VCaP (cell line): Measurements from ENCODE around the gene SLN.

Source experiments
- H3K27ac ChIP-seq: fragments of 450-650 bp; 2 replicates; pipeline ENCODE4 v1.5.1; 2017
- CTCF ChIP-seq: fragments of 450-650 bp; conservative IDR thresholded peaks from 2 replicates; pipeline ENCODE4 v1.5.1; 2017; ENCODE audit warnings: mild to moderate bottlenecking, moderate library complexity

SLN gene

GRCh38 chr11:107719073-107719472, 7.2 kb upstream of the SLN start:
- H3K27ac ChIP-seq, result no peak overlapping the region
- TF ChIP-seq CTCF, result no peak

DNA sequence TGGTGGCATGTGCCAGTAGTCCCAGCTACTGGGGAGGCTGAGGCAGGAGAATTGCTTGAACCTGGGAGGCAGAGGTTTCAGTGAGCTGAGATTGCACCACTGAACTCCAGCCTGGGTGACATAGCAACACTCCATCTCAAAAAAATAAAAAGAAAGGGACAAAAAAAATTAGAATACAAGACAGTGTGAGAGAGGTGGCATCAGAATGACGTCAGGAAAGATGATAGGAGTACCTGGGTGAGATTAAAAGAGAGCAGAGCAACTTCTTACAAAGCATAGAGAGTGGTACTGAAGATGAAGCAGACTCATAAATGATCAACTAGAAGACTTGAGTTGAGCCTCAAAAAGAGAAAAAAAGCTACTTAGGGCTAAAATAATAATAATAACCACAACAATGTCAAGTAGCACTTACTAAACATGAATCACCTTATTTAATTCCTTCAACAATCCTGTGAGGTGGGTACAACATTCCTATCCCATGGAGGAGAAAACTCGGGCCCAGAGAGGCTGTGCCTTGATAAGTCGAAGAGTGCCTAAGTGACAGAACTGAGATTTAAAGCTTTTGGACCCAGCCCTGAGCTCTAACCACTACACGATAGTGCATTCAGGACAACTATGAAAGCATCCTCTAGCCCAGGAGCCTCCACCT, 5.2 kb upstream of the SLN start:
- no peak for TF ChIP-seq CTCF
- H3K27ac ChIP-seq, result no peak overlapping the region

- no peak for TF ChIP-seq CTCF
- no peak overlapping the region for H3K27ac ChIP-seq
Observed at GRCh38 chr11:107713009-107713408, 1.2 kb upstream of the SLN start.

- TF ChIP-seq CTCF, result no peak
- H3K27ac ChIP-seq, result no peak overlapping the region
Observed at GRCh38 chr11:107710301-107710700, 1.6 kb downstream of the SLN start.

DNA sequence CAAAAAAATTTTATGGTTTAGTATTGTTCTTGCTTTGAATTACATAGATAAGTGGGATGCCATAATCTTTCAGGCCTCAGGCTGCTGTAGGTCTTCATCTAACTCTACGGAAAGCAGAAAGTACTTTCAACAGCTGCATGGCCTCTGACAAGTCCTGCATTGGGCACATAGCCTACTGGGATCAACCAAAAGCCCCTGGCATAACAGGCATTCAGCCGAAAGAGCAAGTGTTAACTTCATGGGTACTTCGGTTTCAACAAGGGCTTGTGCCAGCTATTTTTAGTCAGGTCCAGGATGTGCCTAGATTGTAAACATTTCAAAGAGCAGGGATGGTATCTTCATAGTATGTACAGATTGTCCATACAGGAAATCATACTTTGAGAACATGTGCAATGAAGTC, 3.1 kb downstream of the SLN start:
- no peak for TF ChIP-seq CTCF

GRCh38 chr11:107707807-107708206, 4.0 kb downstream of the SLN start:
- no peak for TF ChIP-seq CTCF
- H3K27ac ChIP-seq, result no peak overlapping the region

More for the DNA sequence above, 3.1 kb downstream of the SLN start:
- no peak overlapping the region for H3K27ac ChIP-seq

DNA sequence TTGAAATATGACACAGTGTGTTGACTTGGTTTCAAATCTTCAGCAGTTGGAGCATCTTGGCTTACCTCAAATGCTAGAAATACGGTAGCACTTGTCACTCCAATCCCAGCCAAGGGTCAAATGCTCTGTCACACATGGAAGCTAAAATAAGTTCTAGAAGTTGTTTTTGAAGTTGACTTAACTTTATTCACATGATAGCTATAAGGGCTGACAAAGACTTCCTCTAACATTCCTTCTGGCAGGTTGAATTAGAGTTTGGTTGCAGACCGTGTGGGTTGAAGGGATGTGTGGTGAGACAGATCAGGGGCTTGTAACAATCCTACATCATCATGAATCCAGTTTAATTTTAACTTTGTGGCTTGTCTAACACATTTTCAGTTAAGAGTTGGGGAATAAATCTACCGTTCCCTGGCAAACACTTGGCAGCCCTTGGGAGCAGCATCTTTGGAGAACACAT, 4.6 kb downstream of the SLN start:
- no peak overlapping the region for H3K27ac ChIP-seq
- TF ChIP-seq CTCF, result no peak
